ENCODE measurements around the gene PDE11A. TPM values are rescaled to one million over a fixed set of nuclear protein-coding genes. Genes with fewer than 3 reads are reported as not detected.

Gene PDE11A
- total and polyA plus RNA-seq, 2 of the 8 experiments (the other 6 are each of a cell fraction or from before 2014, with no cell fraction given) = 0.19 to 0.23 TPM

- TF ChIP-seq CHD1 (IDR thresholded peaks at IDR 0.05; ENCODE audit: low read depth, low read length) (no peak), EZH2 (IDR thresholded peaks at IDR 0.05; ENCODE audit: low read depth, low read length, severe bottlenecking) (no peak), KDM4A (IDR thresholded peaks at IDR 0.05; ENCODE audit: low read depth, low read length, severe bottlenecking) (no peak), JUN (IDR thresholded peaks at IDR 0.05; ENCODE audit: low read depth, low read length) (no peak), TBP (IDR thresholded peaks at IDR 0.05; ENCODE audit: low read depth, low read length) (no peak), RFX5 (IDR thresholded peaks at IDR 0.05; ENCODE audit: borderline replicate concordance, low read depth, low read length) (no peak)
Measured at GRCh38 chr2:178059111-178059510, 13.5 kb downstream of the PDE11A start (continued).

All from H1 (cell line).